Spleen (tissue), 11 donors: ENCODE results near the gene SHQ1. TPM values are rescaled to one million over a fixed set of nuclear protein-coding genes. Genes with fewer than 3 reads are reported as not detected.

Source experiments
- DNase-seq: peaks from one replicate; pipeline ENCODE4 v3.0.0-alpha.2; 2020
- H3K27ac ChIP-seq, 8 donors: fragments of 200-600 bp; sonication (generic) in 7 of 8; 1 replicate in 4 of 8; 2 replicates in 4 of 8; pipeline versions ENCODE4 v1.5.0 to v1.8.0; 2016 to 2021; ENCODE audit warnings: inconsistent platforms in 4 of 8, mild to moderate bottlenecking in 4 of 8, moderate library complexity in 1 of 8
- H3K27me3 ChIP-seq, 7 donors: fragments of 200-600 bp; sonication (generic) in 6 of 7; replicated peaks in 1 of 7; 1 replicate in 4 of 7; 2 replicates in 3 of 7; pipeline versions ENCODE4 v1.5.0 to v1.8.0; 2016 to 2021; ENCODE audit warnings: inconsistent platforms in 3 of 7, mild to moderate bottlenecking in 1 of 7
- H3K36me3 ChIP-seq, 6 donors: fragments of 200-600 bp; sonication (generic) in 5 of 6; 1 replicate in 4 of 6; 2 replicates in 2 of 6; pipeline versions ENCODE4 v1.5.0 to v1.8.0; 2016 to 2021; ENCODE audit warnings: inconsistent platforms in 2 of 6
- H3K4me1 ChIP-seq, 6 donors: fragments of 200-600 bp; sonication (generic) in 5 of 6; 1 replicate in 3 of 6; 2 replicates in 3 of 6; pipeline versions ENCODE4 v1.5.0 to v1.8.0; 2016 to 2021; ENCODE audit warnings: inconsistent platforms in 3 of 6
- H3K4me3 ChIP-seq, 8 donors: fragments of 200-600 bp; sonication (generic) in 7 of 8; 1 replicate in 4 of 8; 2 replicates in 4 of 8; pipeline versions ENCODE4 v1.5.0 to v1.8.0; 2016 to 2021; ENCODE audit warnings: inconsistent platforms in 4 of 8, mild to moderate bottlenecking in 4 of 8, moderate library complexity in 2 of 8
- H3K9me3 ChIP-seq, 8 donors: fragments of 200-600 bp; sonication (generic) in 7 of 8; 1 replicate in 4 of 8; 2 replicates in 4 of 8; pipeline versions ENCODE4 v1.5.0 to v1.8.0; 2016 to 2021; ENCODE audit warnings: inconsistent platforms in 4 of 8
- POLR2A ChIP-seq, 3 donors: fragments of 450-650 bp; IDR thresholded peaks; one replicate each; pipeline ENCODE4 v1.5.1; 2017; ENCODE audit warnings: antibody characterized with exemption in 3 of 3, mild to moderate bottlenecking in 1 of 3
- POLR2AphosphoS5 ChIP-seq, 3 donors: sonication (generic); formaldehyde crosslinking; IDR thresholded peaks; one replicate each; pipeline ENCODE4 v1.5.1; 2017; ENCODE audit warnings: antibody characterized with exemption in 3 of 3
- WGBS, 5 donors: extraction: QIAGEN DNeasy Blood & Tissue Kit in 3 of 5; methylation state at CpG; one replicate each; pipeline versions ENCODE4 v1.1.5 to v1.1.7; 2013 to 2018; 5-methylcytosine and 5-hydroxymethylcytosine counted together
- intact Hi-C: fragments of 100-400 bp; cut with DNase I; formaldehyde crosslinking; loops from one replicate; pipeline ENCODE4 v1.15.0; 2023; ENCODE audit warnings: low total_unique reads
- polyA plus RNA-seq, 3 donors: library from polyadenylated mRNA; stranded (reverse); fragments of 200-250 nt; gene quantifications; one replicate each; pipeline ENCODE4 v1.2.1, GENCODE V29; 2013
- total RNA-seq, 7 donors: library from RNA; depleted of rRNA in 3 of 7; stranded (reverse); fragments of >200 nt in 3 of 7; fragmentation: NEBNext Ultra II Directional in 4 of 7; extraction: Animal tissue kit (Norgen Biotek cat#: 25700) in 4 of 7; gene quantifications; one replicate each; pipeline versions ENCODE4 v1.1.0 to v1.2.1, GENCODE V29; 2016 to 2021
- TF ChIP-seq, protein P1 (sequence below), 11 experiments: fragments of 200-600 bp in 7 of 11; fragments of 450-650 bp in 4 of 11; sonication (generic) in 4 of 11; IDR thresholded peaks in 8 of 11; conservative IDR thresholded peaks in 3 of 11; 1 replicate in 7 of 11; 2 replicates in 4 of 11; pipeline versions ENCODE4 v1.4.0 to v1.8.0; 2016 to 2021; ENCODE audit warnings: antibody characterized with exemption in 11 of 11, inconsistent platforms in 4 of 11, mild to moderate bottlenecking in 1 of 11
- donor health status: healthy with polysubstance abuse.
- donor health status: DM: no; HTN: no; CAD: no; lungs with moderate emphysema.
- donor health status: DM: no; HTN: no; CAD: no.
- donor health status: Bipolar disorder and iron deficiency.
- donor health status: healthy.
- donor health status: DM: no; HTN: no; CAD: no.
- donor health status: DM: yes; HTN: yes; CAD: no.

The SHQ1 gene
- total and polyA plus RNA-seq, 10 donors, result 6.7 to 28.6 (median 16.7) TPM

DNA sequence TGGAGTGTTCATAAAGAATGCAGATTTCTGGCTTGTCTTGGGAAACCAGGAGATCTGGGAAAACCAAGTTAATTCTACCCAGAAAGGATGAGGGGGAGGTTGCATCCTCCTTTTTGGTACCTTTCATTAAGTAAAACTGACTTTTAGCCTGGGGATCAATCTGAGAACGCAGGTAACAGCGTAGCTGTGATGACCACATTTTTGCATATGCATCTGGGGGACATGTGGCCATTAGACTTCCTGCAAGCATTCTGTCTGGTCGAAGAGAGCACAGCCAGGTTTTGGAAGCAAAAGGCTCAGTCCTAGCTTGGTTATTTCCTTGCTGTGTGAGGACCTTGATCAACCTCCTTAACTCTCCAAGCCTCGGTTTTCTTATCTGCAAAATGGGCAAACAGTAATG is 145.2 kb downstream of the SHQ1 start:
- no peak overlapping the region for H3K4me3 ChIP-seq
- intact Hi-C loops, result no loop called here
- H3K9me3 ChIP-seq, result no peaks in the 10 kb centered on the region
- no peaks in the 10 kb centered on the region for H3K27me3 ChIP-seq
- no peak overlapping the region for H3K27ac ChIP-seq
- TF ChIP-seq POLR2AphosphoS5 (IDR thresholded peaks at IDR 0.05) (no peak), POLR2A (IDR thresholded peaks at IDR 0.05) (no peak)
- TF ChIP-seq, protein P1, sequence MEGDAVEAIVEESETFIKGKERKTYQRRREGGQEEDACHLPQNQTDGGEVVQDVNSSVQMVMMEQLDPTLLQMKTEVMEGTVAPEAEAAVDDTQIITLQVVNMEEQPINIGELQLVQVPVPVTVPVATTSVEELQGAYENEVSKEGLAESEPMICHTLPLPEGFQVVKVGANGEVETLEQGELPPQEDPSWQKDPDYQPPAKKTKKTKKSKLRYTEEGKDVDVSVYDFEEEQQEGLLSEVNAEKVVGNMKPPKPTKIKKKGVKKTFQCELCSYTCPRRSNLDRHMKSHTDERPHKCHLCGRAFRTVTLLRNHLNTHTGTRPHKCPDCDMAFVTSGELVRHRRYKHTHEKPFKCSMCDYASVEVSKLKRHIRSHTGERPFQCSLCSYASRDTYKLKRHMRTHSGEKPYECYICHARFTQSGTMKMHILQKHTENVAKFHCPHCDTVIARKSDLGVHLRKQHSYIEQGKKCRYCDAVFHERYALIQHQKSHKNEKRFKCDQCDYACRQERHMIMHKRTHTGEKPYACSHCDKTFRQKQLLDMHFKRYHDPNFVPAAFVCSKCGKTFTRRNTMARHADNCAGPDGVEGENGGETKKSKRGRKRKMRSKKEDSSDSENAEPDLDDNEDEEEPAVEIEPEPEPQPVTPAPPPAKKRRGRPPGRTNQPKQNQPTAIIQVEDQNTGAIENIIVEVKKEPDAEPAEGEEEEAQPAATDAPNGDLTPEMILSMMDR (IDR thresholded peaks at IDR 0.05 in 8 of 11, conservative IDR thresholded peaks at IDR 0.05 in 3 of 11), result no peak
- WGBS, 5 donors, result 67 to 81% (median 79%) methylated on average over 4 of the region's 4 CpGs
- DNase-seq, result no peak
- no peaks in the 10 kb centered on the region for H3K4me1 ChIP-seq
- no peaks in the 10 kb centered on the region for H3K36me3 ChIP-seq

DNA sequence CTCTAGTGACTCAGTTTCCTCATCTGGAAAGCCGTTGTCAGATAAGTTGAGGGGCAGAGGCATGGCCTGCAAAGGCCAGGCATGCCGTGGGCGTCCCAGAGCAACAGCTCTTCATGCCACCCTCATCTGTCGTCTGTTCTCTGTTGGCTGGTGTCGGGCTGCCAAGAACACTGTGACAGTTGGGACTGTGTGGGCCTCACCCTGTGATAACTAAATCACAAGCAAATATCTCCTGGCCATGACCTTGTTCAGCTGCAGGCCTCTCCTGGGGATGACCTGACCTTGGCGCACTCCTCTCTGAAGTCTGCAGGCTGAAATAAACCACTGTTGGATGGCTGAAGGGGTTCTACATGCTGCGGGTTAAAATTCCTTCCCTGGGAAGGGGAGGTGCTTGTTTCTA is 145.9 kb downstream of the SHQ1 start:
- H3K4me3 ChIP-seq, result no peak overlapping the region
- intact Hi-C loops, result no loop called here
- no peaks in the 10 kb centered on the region for H3K27me3 ChIP-seq
- DNase-seq, result no peak
- no peak overlapping the region for H3K27ac ChIP-seq
- H3K9me3 ChIP-seq, result no peaks in the 10 kb centered on the region
- TF ChIP-seq POLR2A (IDR thresholded peaks at IDR 0.05) (no peak), POLR2AphosphoS5 (IDR thresholded peaks at IDR 0.05) (no peak)
- TF ChIP-seq, protein P1 (IDR thresholded peaks at IDR 0.05 in 8 of 11, conservative IDR thresholded peaks at IDR 0.05 in 3 of 11), result no peak
- no peaks in the 10 kb centered on the region for H3K36me3 ChIP-seq
- H3K4me1 ChIP-seq, result no peaks in the 10 kb centered on the region
- WGBS, 5 donors, result 83 to 93% (median 92%) methylated on average over 6 to 7 of the region's 7 CpGs

DNA sequence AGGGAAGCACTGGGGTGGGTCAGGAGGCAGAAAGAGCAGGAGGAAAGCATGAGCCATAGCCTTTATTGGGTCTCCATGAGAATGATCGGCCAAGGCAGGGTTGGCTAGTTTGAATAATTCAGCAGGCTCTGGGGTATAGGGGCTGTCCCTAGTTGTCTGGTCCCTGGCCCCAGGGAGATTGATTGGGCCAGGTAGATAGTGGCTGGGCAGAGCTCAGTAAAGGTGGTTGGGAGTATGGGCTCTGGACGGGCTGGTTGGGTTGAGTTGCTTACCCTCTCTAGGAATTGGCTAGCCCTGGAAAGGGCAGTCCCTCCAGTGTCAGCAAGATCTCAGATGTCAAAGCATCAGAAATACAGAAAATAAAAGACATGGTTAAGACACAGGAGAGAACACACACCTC is 148.1 kb downstream of the SHQ1 start:
- no peaks in the 10 kb centered on the region for H3K9me3 ChIP-seq
- H3K4me1 ChIP-seq, result no peaks in the 10 kb centered on the region
- H3K27me3 ChIP-seq, result no peaks in the 10 kb centered on the region
- DNase-seq, result no peak
- TF ChIP-seq, protein P1 (IDR thresholded peaks at IDR 0.05 in 8 of 11, conservative IDR thresholded peaks at IDR 0.05 in 3 of 11), result no peak
- no peak for TF ChIP-seq POLR2A (IDR thresholded peaks at IDR 0.05)
- TF ChIP-seq POLR2AphosphoS5 (IDR thresholded peaks at IDR 0.05), result no peak
- no peak overlapping the region for H3K27ac ChIP-seq
- 80 to 92% (median 86%) methylated on average over 2 of the region's 2 CpGs for WGBS, 5 donors
- no peaks in the 10 kb centered on the region for H3K36me3 ChIP-seq
- intact Hi-C loops, result no loop called here
- no peak overlapping the region for H3K4me3 ChIP-seq

DNA sequence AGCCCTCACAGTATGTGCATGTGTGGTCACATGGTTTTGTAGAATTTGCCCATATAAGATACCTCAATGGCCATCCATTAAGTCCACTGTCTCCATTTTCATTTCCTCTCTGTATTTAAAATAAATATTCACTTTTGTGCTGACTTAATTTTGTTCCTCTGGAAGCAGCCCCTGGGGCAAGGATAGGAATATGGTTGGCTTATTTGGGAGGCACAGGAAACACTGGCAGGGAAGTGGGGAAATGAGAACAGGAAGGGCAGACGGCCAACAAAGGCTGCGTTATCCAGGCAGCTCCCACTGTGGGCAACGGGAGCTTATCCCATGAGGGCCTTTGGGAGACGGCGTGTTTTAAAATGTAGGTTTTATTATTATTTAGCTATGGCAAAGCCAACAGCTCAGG is 148.6 kb downstream of the SHQ1 start:
- 49 to 61% (median 53%) methylated on average over 5 of the region's 5 CpGs for WGBS, 5 donors
- intact Hi-C loops, result no loop called here
- TF ChIP-seq, protein P1 (IDR thresholded peaks at IDR 0.05 in 8 of 11, conservative IDR thresholded peaks at IDR 0.05 in 3 of 11), result no peak
- TF ChIP-seq POLR2AphosphoS5 (IDR thresholded peaks at IDR 0.05), result no peak
- no peak for TF ChIP-seq POLR2A (IDR thresholded peaks at IDR 0.05)
- Histone ChIP-seq H3K36me3 (no peaks in the 10 kb centered on the region), H3K27me3 (no peaks in the 10 kb centered on the region), H3K4me1 (no peaks in the 10 kb centered on the region), H3K4me3 (no peak overlapping the region), H3K9me3 (no peaks in the 10 kb centered on the region), H3K27ac (no peak overlapping the region)
- DNase-seq, result no peak

Other genes starting within 250 kb of the SHQ1 start
- gene GXYLT2, start 39.6 kb upstream of the SHQ1 start, total RNA-seq, result 1 to 10 TPM; 1.0 to 4.6 (median 1.1) TPM
- under 1 TPM; 0.26 to 0.35 (median 0.32) TPM for gene GXYLT2, start 39.6 kb upstream of the SHQ1 start, polyA plus RNA-seq
- 10 to 100 TPM; 44.8 to 94.7 (median 70.1) TPM for gene PPP4R2, start 148.4 kb upstream of the SHQ1 start, total RNA-seq
- gene PPP4R2, start 148.4 kb upstream of the SHQ1 start, polyA plus RNA-seq, result 10 to 100 TPM; 12.2 to 18.4 (median 13.1) TPM
- 10 to 100 TPM in 4 of 7 donors, 1 to 10 TPM in 3; 6.6 to 15.0 (median 14.5) TPM for gene EBLN2, start 213.2 kb upstream of the SHQ1 start, total RNA-seq
- gene EBLN2, start 213.2 kb upstream of the SHQ1 start, polyA plus RNA-seq, result under 1 TPM; 0.13 to 0.45 (median 0.21) TPM